Gastrocnemius medialis (tissue), 4 donors: Measurements from ENCODE around the gene ATP9B. TPM values are rescaled to one million over a fixed set of nuclear protein-coding genes. Genes with fewer than 3 reads are reported as not detected.
"Not testable (repeated sequence)": the region's sequence is repeated elsewhere in the genome, so short reads cannot be mapped to it uniquely, and the experiment has no call there.

Experiments
- ATAC-seq, 2 donors: fragments of 150-250 bp; one replicate each; pipeline ENCODE4 v1.9.1; 2016
- DNase-seq, 2 donors: peaks; one replicate each; pipeline ENCODE4 v3.0.0-alpha.2; 2019
- H3K27ac ChIP-seq, 4 donors: fragments of 200-600 bp; sonication (generic); 1 replicate in 1 of 4; 2 replicates in 3 of 4; pipeline ENCODE4 v1.5.1; 2016 to 2018; ENCODE audit warnings: mild to moderate bottlenecking in 2 of 4, moderate library complexity in 1 of 4
- H3K27me3 ChIP-seq, 3 donors: fragments of 200-600 bp; sonication (generic) in 2 of 3; 1 replicate in 1 of 3; 2 replicates in 2 of 3; pipeline versions ENCODE4 v1.5.1 to v1.6.0; 2016 to 2019; ENCODE audit warnings: mild to moderate bottlenecking in 1 of 3, moderate library complexity in 1 of 3
- H3K36me3 ChIP-seq, 2 donors: fragments of 200-600 bp; sonication (generic) in 1 of 2; one replicate each; pipeline ENCODE4 v1.5.1; 2017 to 2018
- H3K4me1 ChIP-seq, 2 donors: fragments of 200-600 bp; sonication (generic) in 1 of 2; one replicate each; pipeline ENCODE4 v1.5.1; 2016 to 2017; ENCODE audit warnings: mild to moderate bottlenecking in 2 of 2
- H3K4me3 ChIP-seq, 4 donors: fragments of 200-600 bp; sonication (generic) in 3 of 4; 1 replicate in 1 of 4; 2 replicates in 3 of 4; pipeline ENCODE4 v1.5.1; 2016 to 2019; ENCODE audit warnings: mild to moderate bottlenecking in 2 of 4
- H3K9me3 ChIP-seq, 3 donors: fragments of 200-600 bp; sonication (generic) in 2 of 3; 1 replicate in 1 of 3; 2 replicates in 2 of 3; pipeline ENCODE4 v1.5.1; 2016 to 2019
- POLR2A ChIP-seq, 2 donors: fragments of 450-650 bp; IDR thresholded peaks; one replicate each; pipeline ENCODE4 v1.6.1; 2017; ENCODE audit warnings: antibody characterized with exemption in 2 of 2, mild to moderate bottlenecking in 2 of 2, moderate library complexity in 2 of 2
- in situ Hi-C, 4 donors: fragments of 200-750 bp; cut with MboI; loops; one replicate each; pipeline versions ENCODE4 v1.15.0 to v1.8.0; 2017; ENCODE audit warnings: low sequenced_read_pairs in 4 of 4
- intact Hi-C: fragments of 100-400 bp; cut with DNase I; formaldehyde crosslinking; loops from one replicate; pipeline ENCODE4 v1.15.1; 2023; ENCODE audit warnings: low total_unique reads
- total RNA-seq, 4 donors: library from RNA; depleted of rRNA; stranded (reverse); fragments of >200 nt; gene quantifications; one replicate each; pipeline versions ENCODE4 v1.1.0 to v1.2.3, GENCODE V29; 2016
- TF ChIP-seq, protein P1 (sequence below), 5 experiments: fragments of 450-650 bp in 3 of 5; fragments of 200-600 bp in 2 of 5; sonication (generic) in 2 of 5; IDR thresholded peaks in 4 of 5; conservative IDR thresholded peaks in 1 of 5; 1 replicate in 4 of 5; 2 replicates in 1 of 5; pipeline ENCODE4 v1.5.1; 2016 to 2019; ENCODE audit warnings: antibody characterized with exemption in 5 of 5, mild to moderate bottlenecking in 3 of 5, moderate library complexity in 3 of 5

ATP9B gene
- total RNA-seq, 4 donors from 2014 or later, result 9.9 to 33.6 (median 18.6) TPM

GRCh38 chr18:79167526-79168190, 98.5 kb downstream of the ATP9B start:
- no peak for TF ChIP-seq POLR2A (IDR thresholded peaks at IDR 0.05)
- TF ChIP-seq, protein P1, sequence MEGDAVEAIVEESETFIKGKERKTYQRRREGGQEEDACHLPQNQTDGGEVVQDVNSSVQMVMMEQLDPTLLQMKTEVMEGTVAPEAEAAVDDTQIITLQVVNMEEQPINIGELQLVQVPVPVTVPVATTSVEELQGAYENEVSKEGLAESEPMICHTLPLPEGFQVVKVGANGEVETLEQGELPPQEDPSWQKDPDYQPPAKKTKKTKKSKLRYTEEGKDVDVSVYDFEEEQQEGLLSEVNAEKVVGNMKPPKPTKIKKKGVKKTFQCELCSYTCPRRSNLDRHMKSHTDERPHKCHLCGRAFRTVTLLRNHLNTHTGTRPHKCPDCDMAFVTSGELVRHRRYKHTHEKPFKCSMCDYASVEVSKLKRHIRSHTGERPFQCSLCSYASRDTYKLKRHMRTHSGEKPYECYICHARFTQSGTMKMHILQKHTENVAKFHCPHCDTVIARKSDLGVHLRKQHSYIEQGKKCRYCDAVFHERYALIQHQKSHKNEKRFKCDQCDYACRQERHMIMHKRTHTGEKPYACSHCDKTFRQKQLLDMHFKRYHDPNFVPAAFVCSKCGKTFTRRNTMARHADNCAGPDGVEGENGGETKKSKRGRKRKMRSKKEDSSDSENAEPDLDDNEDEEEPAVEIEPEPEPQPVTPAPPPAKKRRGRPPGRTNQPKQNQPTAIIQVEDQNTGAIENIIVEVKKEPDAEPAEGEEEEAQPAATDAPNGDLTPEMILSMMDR (IDR thresholded peaks at IDR 0.05 in 4 of 5, conservative IDR thresholded peaks at IDR 0.05 in 1 of 5), result no peak
- Histone ChIP-seq H3K27me3 (no peaks in the 10 kb centered on the region), H3K4me1 (no peaks in the 10 kb centered on the region), H3K36me3 (no peaks in the 10 kb centered on the region), H3K27ac (peak overlapping the region in 2 of 4 donors; percentile 12 to 14), H3K4me3 (no peak overlapping the region), H3K9me3 (no peaks in the 10 kb centered on the region)
- in situ Hi-C loops, result no loop called here
- peak in 1 of 2 donors; percentile 73 for DNase-seq
- peak in 1 of 2 donors; percentile 81 for ATAC-seq
- intact Hi-C loops, result no loop called here

GRCh38 chr18:79169958-79170555, 100.9 kb downstream of the ATP9B start:
- DNase-seq (no peak), ATAC-seq (peak in 1 of 2 donors; percentile 54)
- no peaks in the 10 kb centered on the region for H3K4me1 ChIP-seq
- H3K4me3 ChIP-seq, result no peak overlapping the region
- no peaks in the 10 kb centered on the region for H3K27me3 ChIP-seq
- H3K36me3 ChIP-seq, result no peaks in the 10 kb centered on the region
- in situ Hi-C loops (no loop called here), intact Hi-C loops (no loop called here)
- H3K9me3 ChIP-seq, result no peaks in the 10 kb centered on the region
- no peak overlapping the region for H3K27ac ChIP-seq
- TF ChIP-seq POLR2A (IDR thresholded peaks at IDR 0.05), result no peak
- TF ChIP-seq, protein P1 (IDR thresholded peaks at IDR 0.05 in 4 of 5, conservative IDR thresholded peaks at IDR 0.05 in 1 of 5), result no peak

DNA sequence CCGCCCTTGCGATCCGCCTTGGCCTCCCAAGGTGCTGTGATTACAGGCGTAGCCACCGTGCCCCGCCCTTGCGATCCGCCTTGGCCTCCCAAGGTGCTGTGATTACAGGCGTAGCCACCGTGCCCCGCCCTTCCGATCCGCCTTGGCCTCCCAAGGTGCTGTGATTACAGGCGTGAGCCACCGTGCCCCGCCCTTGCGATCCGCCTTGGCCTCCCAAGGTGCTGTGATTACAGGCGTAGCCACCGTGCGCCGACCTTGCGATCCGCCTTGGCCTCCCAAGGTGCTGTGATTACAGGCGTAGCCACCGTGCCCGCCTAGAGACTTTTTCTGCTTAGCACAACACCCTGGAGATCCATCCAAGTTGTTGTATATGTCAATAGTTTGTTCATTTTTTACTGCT, 103.1 kb downstream of the ATP9B start:
- H3K27ac ChIP-seq, ATAC-seq, H3K36me3 ChIP-seq, H3K27me3 ChIP-seq, H3K9me3 ChIP-seq, intact Hi-C loops, H3K4me3 ChIP-seq, in situ Hi-C loops, DNase-seq, H3K4me1 ChIP-seq: not testable (repeated sequence)

DNA sequence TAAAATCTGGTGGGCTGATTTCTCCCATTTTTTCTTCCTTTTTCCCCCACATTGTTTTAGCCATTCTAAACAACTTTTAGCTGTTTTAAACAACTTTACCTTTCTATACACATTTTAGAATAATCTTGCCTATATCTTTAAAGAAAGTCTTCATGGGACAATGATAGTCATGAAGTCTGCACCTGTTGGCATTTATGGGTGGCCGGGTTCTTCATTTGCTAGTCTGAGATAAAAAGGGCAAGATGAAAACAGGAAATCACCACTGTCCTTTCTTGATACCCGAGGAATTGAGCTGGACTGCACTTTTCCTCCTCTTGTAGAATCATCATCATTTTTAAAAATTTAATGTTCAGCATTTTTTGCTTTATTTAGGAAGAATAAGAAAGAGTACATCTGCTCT, 104.5 kb downstream of the ATP9B start:
- DNase-seq, result no peak
- Histone ChIP-seq H3K4me3 (no peak overlapping the region), H3K9me3 (no peaks in the 10 kb centered on the region), H3K36me3 (no peaks in the 10 kb centered on the region), H3K27me3 (no peaks in the 10 kb centered on the region), H3K27ac (no peak overlapping the region), H3K4me1 (no peaks in the 10 kb centered on the region)
- intact Hi-C loops, result no loop called here
- ATAC-seq, result no peak
- TF ChIP-seq, protein P1 (IDR thresholded peaks at IDR 0.05 in 4 of 5, conservative IDR thresholded peaks at IDR 0.05 in 1 of 5), result no peak
- no peak for TF ChIP-seq POLR2A (IDR thresholded peaks at IDR 0.05)
- in situ Hi-C loops, result no loop called here

GRCh38 chr18:79178113-79178531, 108.9 kb downstream of the ATP9B start:
- TF ChIP-seq, protein P1 (IDR thresholded peaks at IDR 0.05 in 4 of 5, conservative IDR thresholded peaks at IDR 0.05 in 1 of 5), result no peak
- no peak for TF ChIP-seq POLR2A (IDR thresholded peaks at IDR 0.05)
- in situ Hi-C loops, result no loop called here
- DNase-seq, result no peak
- Histone ChIP-seq H3K36me3 (no peaks in the 10 kb centered on the region), H3K9me3 (no peaks in the 10 kb centered on the region), H3K27ac (no peak overlapping the region), H3K4me1 (no peaks in the 10 kb centered on the region), H3K27me3 (no peaks in the 10 kb centered on the region), H3K4me3 (no peak overlapping the region)
- no peak for ATAC-seq
- intact Hi-C loops, result no loop called here
